Activated B cell treated with CpG ODN at 0.5 μM for 24 hours (primary cell): ENCODE measurements around the gene ZBTB4. TPM values are rescaled to one million over a fixed set of nuclear protein-coding genes. Genes with fewer than 3 reads are reported as not detected.

Source experiments
- ATAC-seq: fragments of 200-7000 bp; cut with Tn5 transposase; one replicate; pipeline ENCODE4 v1.10.0; 2021; ENCODE audit warnings: low read depth, mild to moderate bottlenecking, moderate library complexity
- CTCF ChIA-PET: fragments of 350-600 bp; sonication (Branson Sonifier 250); formaldehyde crosslinking; loops from one replicate; lab custom pipeline; 2021; ENCODE audit warnings: antibody characterized with exemption; lab: Charles Lee
- POLR2A ChIA-PET: fragments of 350-600 bp; sonication (Branson Sonifier 250); formaldehyde crosslinking; loops from one replicate; lab custom pipeline; 2021; ENCODE audit warnings: antibody characterized with exemption; lab: Charles Lee
- DNase-seq: peaks from one replicate; pipeline ENCODE4 v3.0.0; 2022
- H3K27ac Mint-ChIP-seq: one replicate; pipeline ENCODE4 v1.8.0; 2020; ENCODE audit warnings: mixed read lengths
- H3K27me3 Mint-ChIP-seq: one replicate; pipeline ENCODE4 v1.8.0; 2021; ENCODE audit warnings: mixed read lengths
- H3K36me3 Mint-ChIP-seq: one replicate; pipeline ENCODE4 v1.8.0; 2021; ENCODE audit warnings: low read depth, mixed read lengths
- H3K4me1 Mint-ChIP-seq: one replicate; pipeline ENCODE4 v1.8.0; 2021; ENCODE audit warnings: mixed read lengths
- H3K4me3 Mint-ChIP-seq: one replicate; pipeline ENCODE4 v1.8.0; 2020; ENCODE audit warnings: mild to moderate bottlenecking, mixed read lengths
- H3K9me3 Mint-ChIP-seq: one replicate; pipeline ENCODE4 v1.8.0; 2020; ENCODE audit warnings: mixed read lengths
- intact Hi-C: fragments of 100-400 bp; cut with micrococcal nuclease; formaldehyde crosslinking; loops from one replicate; pipeline ENCODE4 v1.15.1; 2024
- total RNA-seq: library from RNA; stranded (reverse); gene quantifications from 2 replicates; pipeline ENCODE4 v1.2.3, GENCODE V29; 2022
- TF ChIP-seq, protein P1 (sequence below): fragments of 200-600 bp; IDR thresholded peaks from one replicate; pipeline ENCODE4 v1.8.0; 2022; ENCODE audit warnings: antibody characterized with exemption, mild to moderate bottlenecking

The ZBTB4 gene
- total RNA-seq, 1 donor from 2014 or later, result 30.5 TPM

DNA sequence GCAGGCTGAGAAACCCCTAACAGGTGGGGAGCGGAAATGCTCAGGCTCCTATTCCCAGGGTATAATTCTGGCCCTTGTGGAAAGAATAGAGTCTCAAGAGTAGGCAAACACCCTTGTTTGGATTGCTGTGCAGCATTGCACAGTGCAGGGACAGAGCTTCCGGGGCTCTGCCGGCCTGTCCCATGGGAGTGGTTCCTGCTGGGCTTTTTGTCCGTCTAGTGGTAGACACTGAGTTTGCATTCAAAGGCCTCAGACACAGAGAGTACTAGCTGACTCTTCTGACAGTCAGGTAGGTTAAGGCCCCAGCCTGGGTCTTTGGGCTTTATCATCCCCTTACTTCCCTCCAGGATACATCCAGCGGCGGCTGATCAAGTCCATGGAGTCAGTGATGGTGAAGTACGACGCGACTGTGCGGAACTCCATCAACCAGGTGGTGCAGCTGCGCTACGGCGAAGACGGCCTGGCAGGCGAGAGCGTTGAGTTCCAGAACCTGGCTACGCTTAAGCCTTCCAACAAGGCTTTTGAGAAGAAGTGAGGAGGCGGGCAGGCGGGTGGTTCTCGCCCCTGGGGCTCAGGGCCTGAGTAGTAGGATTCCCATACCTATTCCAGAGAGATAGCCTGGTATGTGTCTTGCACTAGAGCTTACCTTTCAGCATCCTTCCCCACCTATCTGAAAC is 22.9 kb upstream of the ZBTB4 start:
- no peaks in the 10 kb centered on the region for H3K4me1 Mint-ChIP-seq
- no peak for ATAC-seq
- H3K36me3 Mint-ChIP-seq, result peaks cover 86% of the 10 kb centered on the region
- intact Hi-C loops, result no loop called here
- POLR2A ChIA-PET, result interaction anchor here (0.8 kb wide), 1 partner anchor 77 kb away, joined by 3 read pairs; the partner anchor contains the start of gene CD68
- H3K4me3 Mint-ChIP-seq, result no peak overlapping the region
- no peak for DNase-seq
- no peaks in the 10 kb centered on the region for H3K9me3 Mint-ChIP-seq
- no peak overlapping the region for H3K27ac Mint-ChIP-seq
- no peaks in the 10 kb centered on the region for H3K27me3 Mint-ChIP-seq
- TF ChIP-seq, protein P1, sequence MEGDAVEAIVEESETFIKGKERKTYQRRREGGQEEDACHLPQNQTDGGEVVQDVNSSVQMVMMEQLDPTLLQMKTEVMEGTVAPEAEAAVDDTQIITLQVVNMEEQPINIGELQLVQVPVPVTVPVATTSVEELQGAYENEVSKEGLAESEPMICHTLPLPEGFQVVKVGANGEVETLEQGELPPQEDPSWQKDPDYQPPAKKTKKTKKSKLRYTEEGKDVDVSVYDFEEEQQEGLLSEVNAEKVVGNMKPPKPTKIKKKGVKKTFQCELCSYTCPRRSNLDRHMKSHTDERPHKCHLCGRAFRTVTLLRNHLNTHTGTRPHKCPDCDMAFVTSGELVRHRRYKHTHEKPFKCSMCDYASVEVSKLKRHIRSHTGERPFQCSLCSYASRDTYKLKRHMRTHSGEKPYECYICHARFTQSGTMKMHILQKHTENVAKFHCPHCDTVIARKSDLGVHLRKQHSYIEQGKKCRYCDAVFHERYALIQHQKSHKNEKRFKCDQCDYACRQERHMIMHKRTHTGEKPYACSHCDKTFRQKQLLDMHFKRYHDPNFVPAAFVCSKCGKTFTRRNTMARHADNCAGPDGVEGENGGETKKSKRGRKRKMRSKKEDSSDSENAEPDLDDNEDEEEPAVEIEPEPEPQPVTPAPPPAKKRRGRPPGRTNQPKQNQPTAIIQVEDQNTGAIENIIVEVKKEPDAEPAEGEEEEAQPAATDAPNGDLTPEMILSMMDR, result no peak
- CTCF ChIA-PET, result interaction anchor here (1.0 to 1.6 kb wide), 3 partner anchors 58 to 146 kb away, joined by 4 to 9 read pairs (median 7); no protein-coding TSS in a partner anchor

DNA sequence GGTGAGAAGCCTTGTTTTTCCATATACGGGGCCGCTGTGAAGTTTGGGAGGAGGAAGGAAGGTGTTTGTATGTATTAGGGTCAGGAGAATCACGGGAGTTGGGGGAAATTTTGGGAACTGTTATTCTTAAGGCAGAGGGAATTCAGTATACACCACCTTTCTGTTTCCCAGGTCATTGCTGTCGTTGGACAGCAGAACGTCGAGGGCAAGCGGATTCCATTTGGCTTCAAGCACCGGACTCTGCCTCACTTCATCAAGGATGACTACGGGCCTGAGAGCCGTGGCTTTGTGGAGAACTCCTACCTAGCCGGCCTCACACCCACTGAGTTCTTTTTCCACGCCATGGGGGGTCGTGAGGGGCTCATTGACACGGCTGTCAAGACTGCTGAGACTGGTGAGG is 22.3 kb upstream of the ZBTB4 start:
- H3K4me3 Mint-ChIP-seq, result no peak overlapping the region
- H3K9me3 Mint-ChIP-seq, result no peaks in the 10 kb centered on the region
- DNase-seq (no peak), ATAC-seq (no peak)
- no peak overlapping the region for H3K27ac Mint-ChIP-seq
- H3K27me3 Mint-ChIP-seq, result no peaks in the 10 kb centered on the region
- no peaks in the 10 kb centered on the region for H3K4me1 Mint-ChIP-seq
- POLR2A ChIA-PET, result no interaction called here
- CTCF ChIA-PET, result interaction anchor here (1.5 to 1.6 kb wide), 2 partner anchors 65 to 145 kb away, joined by 7 to 9 read pairs; no protein-coding TSS in a partner anchor
- H3K36me3 Mint-ChIP-seq, result peaks cover 86% of the 10 kb centered on the region
- TF ChIP-seq, protein P1, result no peak
- intact Hi-C loops, result no loop called here

DNA sequence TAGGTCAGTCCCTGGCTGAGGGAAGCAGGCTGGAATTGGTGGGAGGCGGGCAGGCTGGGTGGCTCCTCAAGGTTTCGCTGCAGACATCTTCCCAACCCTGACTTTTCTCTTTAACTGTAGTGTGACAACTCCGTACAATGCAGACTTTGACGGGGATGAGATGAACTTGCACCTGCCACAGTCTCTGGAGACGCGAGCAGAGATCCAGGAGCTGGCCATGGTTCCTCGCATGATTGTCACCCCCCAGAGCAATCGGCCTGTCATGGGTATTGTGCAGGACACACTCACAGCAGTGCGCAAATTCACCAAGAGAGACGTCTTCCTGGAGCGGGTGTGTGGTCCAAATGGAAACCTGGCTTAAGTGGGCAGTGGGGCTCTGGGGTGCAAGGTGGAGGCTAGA is 19.7 kb upstream of the ZBTB4 start:
- Mint-ChIP-seq H3K27me3 (no peaks in the 10 kb centered on the region), H3K9me3 (no peaks in the 10 kb centered on the region), H3K4me3 (no peak overlapping the region), H3K27ac (no peak overlapping the region), H3K36me3 (peaks cover 89% of the 10 kb centered on the region), H3K4me1 (no peaks in the 10 kb centered on the region)
- intact Hi-C loops, result no loop called here
- ATAC-seq, result no peak
- POLR2A ChIA-PET, result interaction anchor here (0.7 kb wide), 1 partner anchor 62 kb away, joined by 8 read pairs; no protein-coding TSS in a partner anchor
- CTCF ChIA-PET, result no interaction called here
- TF ChIP-seq, protein P1, result no peak
- DNase-seq, result no peak

DNA sequence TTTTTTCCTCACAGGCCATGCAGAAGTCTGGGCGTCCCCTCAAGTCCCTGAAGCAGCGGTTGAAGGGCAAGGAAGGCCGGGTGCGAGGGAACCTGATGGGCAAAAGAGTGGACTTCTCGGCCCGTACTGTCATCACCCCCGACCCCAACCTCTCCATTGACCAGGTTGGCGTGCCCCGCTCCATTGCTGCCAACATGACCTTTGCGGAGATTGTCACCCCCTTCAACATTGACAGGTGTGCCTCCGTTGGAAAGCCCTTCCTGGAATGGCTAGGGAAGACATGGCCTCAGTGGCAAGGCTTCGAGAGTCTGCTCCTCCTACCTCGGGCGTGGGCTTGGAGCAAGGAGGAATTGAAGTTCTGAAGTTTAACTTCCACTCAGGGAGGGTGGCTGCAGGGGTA is 18.2 kb upstream of the ZBTB4 start:
- H3K27me3 Mint-ChIP-seq, result no peaks in the 10 kb centered on the region
- no peak for ATAC-seq
- H3K4me3 Mint-ChIP-seq, result no peak overlapping the region
- H3K36me3 Mint-ChIP-seq, result peaks cover 87% of the 10 kb centered on the region
- peaks cover 10% of the 10 kb centered on the region for H3K4me1 Mint-ChIP-seq
- no peak overlapping the region for H3K27ac Mint-ChIP-seq
- ChIA-PET POLR2A (no interaction called here), CTCF (no interaction called here)
- TF ChIP-seq, protein P1, result no peak
- intact Hi-C loops, result no loop called here
- no peaks in the 10 kb centered on the region for H3K9me3 Mint-ChIP-seq
- no peak for DNase-seq

DNA sequence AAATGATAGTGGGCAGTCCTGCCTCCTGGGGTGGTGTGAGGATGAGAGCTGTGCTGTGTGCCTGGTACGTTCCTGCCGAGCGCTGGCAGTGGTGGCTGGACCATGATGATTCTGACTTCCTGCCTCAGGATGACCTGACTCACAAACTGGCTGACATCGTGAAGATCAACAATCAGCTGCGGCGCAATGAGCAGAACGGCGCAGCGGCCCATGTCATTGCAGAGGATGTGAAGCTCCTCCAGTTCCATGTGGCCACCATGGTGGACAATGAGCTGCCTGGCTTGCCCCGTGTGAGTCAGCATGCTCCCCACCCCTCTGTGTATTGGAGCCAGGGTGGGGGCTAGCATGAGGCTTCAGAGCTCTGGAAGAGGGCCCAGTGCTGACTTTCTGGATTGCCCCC is 17.8 kb upstream of the ZBTB4 start:
- Mint-ChIP-seq H3K4me3 (no peak overlapping the region), H3K27me3 (no peaks in the 10 kb centered on the region), H3K4me1 (peaks cover 12% of the 10 kb centered on the region), H3K27ac (no peak overlapping the region), H3K36me3 (peaks cover 85% of the 10 kb centered on the region), H3K9me3 (no peaks in the 10 kb centered on the region)
- TF ChIP-seq, protein P1, result no peak
- intact Hi-C loops, result no loop called here
- no peak for DNase-seq
- POLR2A ChIA-PET, result no interaction called here
- CTCF ChIA-PET, result no interaction called here
- ATAC-seq, result no peak
